ENCODE data around the gene TBL1X.

- TF ChIP-seq CTCF (IDR thresholded peaks at IDR 0.05), result no peak
- TF ChIP-seq POLR2A (IDR thresholded peaks at IDR 0.05), result no peak
These were observed 77.9 kb downstream of the TBL1X start for GRCh38 chrX:9542761-9543111.
